Lung microvascular endothelial cell (primary cell): ENCODE measurements around the gene KBTBD7. TPM values are rescaled to one million over a fixed set of nuclear protein-coding genes. Genes with fewer than 3 reads are reported as not detected.
A peak's percentile ranks its signal among the peaks of the same experiment; 100 is the strongest.
"Not testable (repeated sequence)": the region's sequence is repeated elsewhere in the genome, so short reads cannot be mapped to it uniquely, and the experiment has no call there.

Experiments used
- DNase-seq, 2 donors: peaks; one replicate each; pipeline versions ENCODE4 v3.0.0 to v3.0.0-alpha.2; 2010; ENCODE audit warnings: low read depth in 2 of 2
- total RNA-seq: library from RNA; depleted of rRNA; stranded (reverse); fragments of >200 nt; gene quantifications from 2 replicates; pipeline ENCODE4 v1.2.1, GENCODE V29; 2014

The KBTBD7 gene
- total RNA-seq, 1 donor from 2014 or later, result 7.5 TPM

- peak in 1 of 2 donors; percentile 14 for DNase-seq
These were observed 2.3 kb upstream of the KBTBD7 start for GRCh38 chr13:41196620-41197019.

DNA sequence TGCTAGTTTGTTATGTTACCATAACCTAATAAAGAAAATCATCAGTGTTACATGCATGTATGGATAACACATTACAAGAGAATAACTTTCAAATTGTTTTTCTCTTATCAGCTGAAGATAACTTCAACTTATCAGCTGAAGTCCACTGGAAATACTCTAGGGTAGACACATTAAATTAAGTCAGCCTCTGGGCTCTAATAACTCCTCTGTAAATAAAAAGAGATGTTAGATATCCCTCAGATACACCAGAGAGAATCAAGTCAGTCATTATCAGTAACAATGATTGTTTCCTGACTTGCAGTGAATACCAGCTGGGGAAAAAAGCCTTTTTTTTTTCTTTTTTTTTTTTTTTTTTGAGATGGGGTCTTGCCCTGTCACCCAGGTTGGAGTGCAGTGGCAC, 1.6 kb upstream of the KBTBD7 start:
- DNase-seq, result no peak

- no peak for DNase-seq
These were observed 900 bp downstream of the KBTBD7 start for GRCh38 chr13:41193469-41193868.

DNA sequence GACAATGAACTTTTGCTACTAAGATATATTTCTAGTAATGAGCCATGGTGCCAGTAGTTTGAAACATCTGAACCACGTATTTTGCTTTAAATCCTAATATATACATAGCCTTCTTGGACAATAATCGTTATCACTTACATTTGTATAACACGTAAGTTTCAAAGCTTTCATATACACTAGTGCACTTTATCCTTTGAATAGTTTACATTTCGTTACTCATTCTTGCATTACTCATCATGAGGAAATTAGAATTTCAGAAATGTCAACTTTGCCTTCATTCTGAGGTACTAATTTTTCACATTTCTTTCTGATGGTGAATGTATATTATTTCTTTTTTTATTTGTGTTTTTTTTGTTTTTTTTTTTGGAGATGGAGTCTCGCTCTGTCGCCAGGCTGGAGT, 5.8 kb downstream of the KBTBD7 start:
- DNase-seq, result no peak

DNA sequence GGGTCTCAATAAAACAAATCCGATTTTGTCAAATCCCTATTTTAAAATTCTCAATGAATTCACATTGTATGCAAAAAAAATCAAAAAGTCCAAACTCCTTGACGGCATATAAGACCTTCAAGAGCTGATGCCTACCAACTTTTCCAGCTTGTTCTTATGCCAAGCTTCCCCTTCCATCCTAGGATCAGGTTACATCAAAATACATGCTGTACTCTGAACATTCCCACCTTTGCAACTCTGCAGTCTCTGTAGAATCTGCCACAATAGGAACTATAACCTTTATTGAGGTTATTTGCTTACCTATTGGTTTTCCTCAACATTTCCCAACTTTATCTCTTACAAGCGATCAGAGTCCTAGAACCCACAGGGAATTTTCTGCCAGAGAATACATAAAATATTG, 7.9 kb downstream of the KBTBD7 start:
- DNase-seq, result no peak

DNA sequence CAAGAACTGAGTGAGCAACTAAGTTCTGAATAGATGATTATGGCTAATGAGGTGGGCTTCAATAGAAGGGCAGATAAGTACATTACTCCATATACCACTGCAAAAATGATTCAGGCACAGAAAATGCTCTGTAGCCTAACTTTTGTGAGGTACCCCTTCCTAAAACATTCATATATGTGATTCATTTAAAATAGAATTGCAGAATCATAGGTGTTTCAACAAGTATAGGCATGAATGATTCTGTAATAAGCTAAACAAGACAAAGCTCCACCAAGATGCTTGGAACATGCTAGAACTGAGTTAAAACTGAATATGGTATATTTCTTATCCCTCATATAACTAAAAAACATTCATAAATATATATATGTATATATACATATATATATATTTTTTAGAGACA, 12.1 kb downstream of the KBTBD7 start:
- no peak for DNase-seq

- DNase-seq, result no peak
These were observed 14.6 kb downstream of the KBTBD7 start for GRCh38 chr13:41179593-41180250.

- DNase-seq, result peak; percentile 17 to 36
These were observed 16.3 kb downstream of the KBTBD7 start for GRCh38 chr13:41178040-41178439.

GRCh38 chr13:41177616-41178015, 16.8 kb downstream of the KBTBD7 start:
- no peak for DNase-seq

- DNase-seq, result not testable (repeated sequence)
These were observed 18.8 kb downstream of the KBTBD7 start for GRCh38 chr13:41175576-41175975.

- no peak for DNase-seq
These were observed 32.2 kb downstream of the KBTBD7 start for GRCh38 chr13:41162151-41162550.

- DNase-seq, result no peak
These were observed 35.2 kb downstream of the KBTBD7 start for GRCh38 chr13:41159174-41159573.

- DNase-seq, result no peak
These were observed 37.2 kb downstream of the KBTBD7 start for GRCh38 chr13:41157048-41157717.

GRCh38 chr13:41156620-41157019, 37.7 kb downstream of the KBTBD7 start:
- DNase-seq, result no peak

DNA sequence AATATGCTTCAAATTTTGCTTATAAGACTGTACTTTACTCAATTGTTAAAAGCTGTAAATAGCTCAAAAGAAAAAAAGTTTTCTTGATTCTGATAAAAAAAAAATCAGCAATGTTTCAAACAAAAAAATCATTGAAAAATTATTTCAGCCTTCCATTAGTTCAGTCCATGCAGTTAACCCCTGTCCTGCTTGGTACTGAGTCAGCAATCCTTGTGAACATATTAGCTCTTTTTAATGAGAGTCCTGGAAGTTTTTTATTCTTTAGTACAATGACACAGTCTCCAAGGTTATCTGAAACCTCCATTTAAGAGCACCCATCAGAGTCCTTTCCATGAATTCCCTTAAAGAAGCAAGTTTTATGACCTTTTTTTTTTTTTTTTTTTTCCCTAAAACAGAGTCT, 40.3 kb downstream of the KBTBD7 start:
- no peak for DNase-seq

- DNase-seq, result no peak
These were observed 42.4 kb downstream of the KBTBD7 start for GRCh38 chr13:41152005-41152404.

GRCh38 chr13:41150058-41150457, 44.3 kb downstream of the KBTBD7 start:
- DNase-seq, result no peak

DNA sequence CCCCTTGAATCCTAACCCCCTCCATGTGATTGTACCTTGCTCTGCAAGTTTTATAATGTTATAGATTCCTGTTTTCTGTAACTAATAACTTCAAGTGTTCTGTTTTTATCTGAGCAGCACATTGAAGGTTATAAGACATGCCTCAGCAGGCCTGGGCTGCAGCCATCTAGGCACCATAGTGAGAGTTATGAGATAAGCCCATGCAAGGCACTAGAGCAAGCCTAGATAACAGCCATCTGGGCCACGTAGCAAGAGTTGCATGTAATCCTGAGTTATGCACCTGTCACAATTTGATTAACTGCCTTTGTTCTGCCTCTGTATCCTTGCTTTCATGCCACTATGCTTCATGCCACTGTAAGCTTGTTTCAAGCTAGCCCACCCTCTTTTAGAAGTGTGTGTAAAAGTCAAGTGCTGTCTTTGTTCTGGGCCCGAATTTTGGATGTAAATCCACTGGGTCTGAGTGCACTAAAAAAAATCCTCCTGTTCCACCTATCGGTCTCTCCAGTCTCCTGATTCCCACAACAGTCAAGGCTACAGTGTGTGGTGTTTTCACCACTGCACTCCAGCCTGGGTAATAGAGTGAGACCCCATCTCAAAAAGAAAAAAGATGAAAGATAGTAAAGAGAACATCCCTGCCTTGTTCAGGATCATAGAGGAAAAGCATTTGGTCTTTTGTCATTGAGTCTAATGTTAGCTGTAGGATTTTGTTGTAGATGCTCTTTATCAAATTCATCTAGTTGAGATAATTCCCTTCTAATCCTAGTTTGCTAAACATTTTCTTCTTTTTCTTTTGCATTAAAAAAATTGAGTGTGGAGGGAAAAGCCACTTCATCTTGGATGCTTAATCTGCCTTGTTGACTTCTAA, 45.7 kb downstream of the KBTBD7 start:
- DNase-seq, result no peak

GRCh38 chr13:41145136-41145908, 49.0 kb downstream of the KBTBD7 start:
- DNase-seq, result no peak

DNA sequence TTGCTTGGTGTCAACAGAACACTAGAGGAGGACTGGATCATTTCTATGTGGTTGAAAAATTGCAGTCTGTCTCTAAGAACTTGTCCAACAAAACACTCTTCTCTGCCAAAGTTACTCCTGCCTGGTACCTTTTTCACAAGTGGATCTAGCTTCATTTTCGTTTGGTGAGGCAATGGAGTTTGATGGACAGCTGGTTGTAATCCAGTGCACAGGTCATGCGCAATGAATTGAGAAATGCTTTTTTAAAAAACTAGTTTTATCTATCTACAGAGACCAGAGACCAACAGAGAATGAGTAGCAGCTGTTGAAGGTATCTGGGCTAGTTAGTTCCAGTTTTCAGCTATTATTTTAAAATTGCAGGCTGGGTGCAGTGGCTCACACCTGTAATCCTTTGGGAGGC, 49.8 kb downstream of the KBTBD7 start:
- DNase-seq, result no peak
